ENCODE measurements around the gene AGAP1. TPM values are rescaled to one million over a fixed set of nuclear protein-coding genes. Genes with fewer than 3 reads are reported as not detected.

The AGAP1 gene
- total RNA-seq, 2 donors from 2014 or later, result 16.1 to 40.1 TPM

DNA sequence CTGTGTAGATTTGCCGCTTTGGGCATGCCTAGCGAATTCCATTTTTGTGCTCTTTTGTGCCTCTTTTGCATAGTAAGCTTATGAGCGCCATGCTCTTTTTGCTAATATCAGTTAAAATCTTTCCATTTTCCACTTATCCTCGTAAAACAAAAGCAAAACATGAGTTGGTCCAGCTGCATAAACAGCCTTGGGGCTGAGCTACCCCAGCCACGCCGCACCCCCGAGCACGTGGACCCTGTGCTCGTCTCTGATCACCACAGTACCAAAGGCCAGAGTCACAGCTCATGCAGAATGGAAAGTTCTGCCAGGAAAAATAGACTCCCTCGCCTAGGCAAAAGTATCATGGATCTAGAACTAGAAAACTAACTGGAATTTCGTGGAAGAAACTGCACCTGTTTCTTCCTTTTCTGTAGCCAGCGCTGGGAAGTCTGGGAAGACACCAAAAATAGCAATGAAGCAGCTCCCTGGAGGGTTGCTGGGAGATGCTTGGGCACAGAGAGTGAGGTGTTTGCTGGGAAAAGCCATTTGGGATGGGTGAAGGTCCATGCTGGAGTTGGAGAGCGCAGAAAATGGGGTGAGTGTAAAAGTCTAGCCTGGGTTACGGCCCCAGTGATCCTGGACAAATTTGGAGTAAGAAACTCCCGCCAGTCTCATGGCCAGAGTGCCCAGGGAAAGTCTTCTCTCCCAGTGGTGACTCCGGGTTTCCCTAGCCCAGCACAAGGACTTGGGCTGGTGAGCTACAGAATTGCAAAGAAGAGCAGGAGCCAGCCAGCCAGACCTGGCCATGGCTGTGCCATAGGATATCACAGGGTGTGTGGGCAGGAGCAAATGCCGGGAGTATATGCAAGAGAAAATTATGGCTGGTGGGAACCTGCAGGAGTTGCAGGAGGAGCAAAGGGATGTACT is 456.0 kb downstream of the AGAP1 start:
- no peaks in the 10 kb centered on the region for H3K36me3 ChIP-seq
- H3K4me1 ChIP-seq (replicated peaks), result no peaks in the 10 kb centered on the region
- H3K4me3 ChIP-seq, result no peak overlapping the region
- intact Hi-C loops (cut with DNase I), result no loop called here
- H3K27ac ChIP-seq, result no peak overlapping the region
- TF ChIP-seq POLR2AphosphoS5 (IDR thresholded peaks at IDR 0.05), result no peak
- TF ChIP-seq, protein P1, sequence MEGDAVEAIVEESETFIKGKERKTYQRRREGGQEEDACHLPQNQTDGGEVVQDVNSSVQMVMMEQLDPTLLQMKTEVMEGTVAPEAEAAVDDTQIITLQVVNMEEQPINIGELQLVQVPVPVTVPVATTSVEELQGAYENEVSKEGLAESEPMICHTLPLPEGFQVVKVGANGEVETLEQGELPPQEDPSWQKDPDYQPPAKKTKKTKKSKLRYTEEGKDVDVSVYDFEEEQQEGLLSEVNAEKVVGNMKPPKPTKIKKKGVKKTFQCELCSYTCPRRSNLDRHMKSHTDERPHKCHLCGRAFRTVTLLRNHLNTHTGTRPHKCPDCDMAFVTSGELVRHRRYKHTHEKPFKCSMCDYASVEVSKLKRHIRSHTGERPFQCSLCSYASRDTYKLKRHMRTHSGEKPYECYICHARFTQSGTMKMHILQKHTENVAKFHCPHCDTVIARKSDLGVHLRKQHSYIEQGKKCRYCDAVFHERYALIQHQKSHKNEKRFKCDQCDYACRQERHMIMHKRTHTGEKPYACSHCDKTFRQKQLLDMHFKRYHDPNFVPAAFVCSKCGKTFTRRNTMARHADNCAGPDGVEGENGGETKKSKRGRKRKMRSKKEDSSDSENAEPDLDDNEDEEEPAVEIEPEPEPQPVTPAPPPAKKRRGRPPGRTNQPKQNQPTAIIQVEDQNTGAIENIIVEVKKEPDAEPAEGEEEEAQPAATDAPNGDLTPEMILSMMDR (IDR thresholded peaks at IDR 0.05), result no peak
- TF ChIP-seq POLR2A (IDR thresholded peaks at IDR 0.05), result no peak
- no peak for DNase-seq (ENCODE audit: low spot score)
- no peaks in the 10 kb centered on the region for H3K27me3 ChIP-seq (replicated peaks; ENCODE audit: insufficient read depth)
- WGBS, result 81% methylated on average over 17 of the region's 17 CpGs
- no peaks in the 10 kb centered on the region for H3K9me3 ChIP-seq

DNA sequence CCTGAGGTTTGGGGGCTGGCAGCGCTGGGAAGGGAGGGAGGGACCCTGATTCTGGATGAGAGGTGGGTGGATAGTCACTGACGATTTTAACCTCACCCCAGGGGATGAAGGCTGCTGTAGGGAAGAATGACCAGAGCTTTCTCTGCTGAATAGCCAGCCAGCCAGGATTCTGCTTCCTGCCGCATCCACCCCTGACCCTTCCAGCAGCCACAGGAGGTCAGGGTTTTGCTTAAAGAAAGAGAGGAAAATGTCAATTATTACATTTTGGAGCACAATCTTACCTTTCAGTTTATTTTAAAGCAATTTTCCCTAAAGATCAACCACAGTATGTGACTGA is 456.6 kb downstream of the AGAP1 start:
- Histone ChIP-seq H3K4me3 (no peak overlapping the region), H3K27me3 (replicated peaks; ENCODE audit: insufficient read depth) (no peaks in the 10 kb centered on the region), H3K9me3 (no peaks in the 10 kb centered on the region), H3K4me1 (replicated peaks) (no peaks in the 10 kb centered on the region), H3K27ac (no peak overlapping the region), H3K36me3 (no peaks in the 10 kb centered on the region)
- intact Hi-C loops (cut with DNase I), result no loop called here
- 80% methylated on average over 3 of the region's 3 CpGs for WGBS
- DNase-seq (ENCODE audit: low spot score), result no peak
- no peak for TF ChIP-seq POLR2AphosphoS5 (IDR thresholded peaks at IDR 0.05)
- TF ChIP-seq, protein P1 (IDR thresholded peaks at IDR 0.05), result no peak
- TF ChIP-seq POLR2A (IDR thresholded peaks at IDR 0.05), result no peak

DNA sequence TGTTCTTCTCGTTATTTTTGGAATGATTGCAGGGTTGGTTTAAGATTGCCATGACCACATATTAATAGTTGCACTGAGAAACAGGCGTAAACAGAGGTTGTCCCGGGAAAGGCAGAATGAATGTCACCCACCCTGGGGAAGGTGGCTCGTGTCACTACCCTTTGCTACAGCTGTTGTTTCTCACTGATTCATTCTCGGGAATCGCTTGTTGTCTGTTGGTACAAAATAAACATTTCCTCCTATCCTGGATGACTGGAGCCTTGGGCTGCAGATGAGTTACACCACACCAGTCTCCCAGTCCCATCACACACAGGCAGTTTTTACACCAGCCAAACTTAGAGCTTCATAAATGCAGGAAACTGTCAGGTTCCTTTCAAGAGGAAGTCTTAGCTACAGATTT is 457.6 kb downstream of the AGAP1 start:
- no peaks in the 10 kb centered on the region for H3K36me3 ChIP-seq
- TF ChIP-seq, protein P1 (IDR thresholded peaks at IDR 0.05), result no peak
- no peak for TF ChIP-seq POLR2A (IDR thresholded peaks at IDR 0.05)
- no peak for TF ChIP-seq POLR2AphosphoS5 (IDR thresholded peaks at IDR 0.05)
- no peaks in the 10 kb centered on the region for H3K4me1 ChIP-seq (replicated peaks)
- no peaks in the 10 kb centered on the region for H3K9me3 ChIP-seq
- H3K27ac ChIP-seq, result no peak overlapping the region
- H3K27me3 ChIP-seq (replicated peaks; ENCODE audit: insufficient read depth), result no peaks in the 10 kb centered on the region
- no peak overlapping the region for H3K4me3 ChIP-seq
- intact Hi-C loops (cut with DNase I), result no loop called here
- DNase-seq (ENCODE audit: low spot score), result no peak
- WGBS, result 72% methylated on average over 6 of the region's 6 CpGs

DNA sequence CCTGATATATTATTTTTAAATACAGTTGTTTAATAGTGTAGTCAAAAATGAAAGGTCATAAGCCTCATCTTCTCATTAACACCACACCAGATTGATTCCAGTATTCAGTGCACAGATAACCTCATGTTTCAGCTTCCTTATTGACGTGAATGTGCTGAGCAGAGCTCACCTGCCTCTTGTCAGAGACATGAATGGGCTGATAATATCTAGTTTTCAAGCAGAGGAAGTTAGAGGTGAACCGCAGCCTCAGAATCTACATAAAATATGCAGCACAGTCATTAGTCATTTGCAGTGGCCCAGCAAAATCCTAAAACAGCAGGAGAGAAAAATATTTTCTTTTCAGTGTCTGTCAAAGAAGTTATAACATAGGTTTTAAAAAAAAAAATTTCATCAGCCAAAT is 458.1 kb downstream of the AGAP1 start:
- no peak for DNase-seq (ENCODE audit: low spot score)
- H3K4me1 ChIP-seq (replicated peaks), result no peaks in the 10 kb centered on the region
- H3K27ac ChIP-seq, result no peak overlapping the region
- H3K27me3 ChIP-seq (replicated peaks; ENCODE audit: insufficient read depth), result no peaks in the 10 kb centered on the region
- H3K9me3 ChIP-seq, result no peaks in the 10 kb centered on the region
- H3K36me3 ChIP-seq, result no peaks in the 10 kb centered on the region
- no peak for TF ChIP-seq POLR2AphosphoS5 (IDR thresholded peaks at IDR 0.05)
- TF ChIP-seq, protein P1 (IDR thresholded peaks at IDR 0.05), result no peak
- TF ChIP-seq POLR2A (IDR thresholded peaks at IDR 0.05), result no peak
- H3K4me3 ChIP-seq, result no peak overlapping the region
- intact Hi-C loops (cut with DNase I), result no loop called here
- 54% methylated on average over 2 of the region's 2 CpGs for WGBS

DNA sequence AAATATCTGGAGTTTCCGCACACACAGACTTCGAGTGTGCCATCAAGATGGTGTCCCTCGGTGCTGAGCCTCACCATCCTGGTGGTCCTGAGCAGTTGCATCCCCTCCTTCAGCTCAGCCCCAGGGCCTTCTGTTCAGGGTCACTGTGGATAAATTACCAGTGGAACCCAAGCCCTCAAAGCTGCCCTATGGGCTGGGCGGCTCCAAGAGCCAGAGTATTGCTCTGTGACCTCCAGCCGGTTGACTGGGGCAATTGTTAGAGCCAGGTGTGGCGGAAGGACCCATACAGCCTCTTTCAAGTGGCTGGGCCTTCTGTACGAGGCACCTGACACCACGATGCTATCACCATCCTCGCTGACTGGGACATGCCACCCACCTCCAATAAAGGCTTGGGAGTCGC is 458.9 kb downstream of the AGAP1 start:
- H3K27ac ChIP-seq, result no peak overlapping the region
- 96% methylated on average over 10 of the region's 10 CpGs for WGBS
- no peaks in the 10 kb centered on the region for H3K27me3 ChIP-seq (replicated peaks; ENCODE audit: insufficient read depth)
- H3K4me3 ChIP-seq, result no peak overlapping the region
- intact Hi-C loops (cut with DNase I), result no loop called here
- no peaks in the 10 kb centered on the region for H3K9me3 ChIP-seq
- no peaks in the 10 kb centered on the region for H3K4me1 ChIP-seq (replicated peaks)
- H3K36me3 ChIP-seq, result no peaks in the 10 kb centered on the region
- DNase-seq (ENCODE audit: low spot score), result no peak
- TF ChIP-seq POLR2A (IDR thresholded peaks at IDR 0.05), result no peak
- TF ChIP-seq, protein P1 (IDR thresholded peaks at IDR 0.05), result no peak
